NCI-H2081 (cell line): Measurements from ENCODE around the gene CTDSP2.
A peak's percentile ranks its signal among the peaks of the same experiment; 100 is the strongest.
"Not testable (repeated sequence)": the region's sequence is repeated elsewhere in the genome, so short reads cannot be mapped to it uniquely, and the experiment has no call there.

ENCODE experiments used
- DNase-seq, 2 experiments: peaks; one replicate each; lab custom pipeline; 2025; lab: John Stamatoyannopoulos, UW

Gene CTDSP2

DNA sequence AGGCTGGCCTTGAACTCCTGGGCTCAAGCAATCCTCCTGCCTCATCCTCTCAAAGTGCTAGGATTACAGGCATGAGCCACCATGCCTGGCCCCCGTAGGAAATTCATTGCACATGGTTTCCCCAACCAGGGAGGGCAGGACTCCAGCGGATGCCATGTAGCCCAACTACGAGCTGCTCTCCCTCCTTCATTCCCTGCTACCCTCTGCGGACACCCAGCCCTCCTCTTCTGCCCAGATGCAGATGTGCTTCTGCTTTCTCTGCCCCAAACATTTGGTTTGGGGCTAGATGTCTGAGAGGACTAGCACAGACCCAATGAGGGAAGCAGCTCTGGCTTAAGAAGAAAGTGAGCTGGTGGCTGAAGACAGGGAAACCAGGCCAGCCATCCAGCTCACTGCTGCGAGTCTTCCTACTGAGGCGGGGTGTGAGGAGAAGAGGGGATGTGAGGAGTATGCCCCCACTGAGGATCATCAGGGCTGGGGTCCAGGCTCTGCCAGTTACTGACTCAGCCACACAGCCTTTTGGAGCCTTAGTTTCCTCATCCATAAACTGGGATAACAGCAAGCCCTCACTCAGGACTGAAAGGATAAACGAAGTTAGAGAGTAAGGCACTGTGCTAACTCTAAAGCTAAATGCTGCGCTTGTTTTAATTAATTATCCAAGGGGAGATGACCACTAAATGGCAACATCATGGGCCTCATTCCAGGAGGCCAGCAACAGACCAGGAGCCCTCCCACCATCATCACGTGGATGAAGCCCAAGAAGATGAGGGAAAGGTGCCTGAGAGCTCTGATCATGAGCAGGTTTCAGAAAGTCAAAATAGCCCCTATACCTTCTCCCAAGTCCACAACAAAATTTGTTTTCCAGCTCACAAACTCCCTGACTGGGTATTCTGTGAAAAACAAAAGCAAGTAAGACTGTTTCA lies 10.9 kb downstream of the CTDSP2 start:
- no peak for DNase-seq

DNA sequence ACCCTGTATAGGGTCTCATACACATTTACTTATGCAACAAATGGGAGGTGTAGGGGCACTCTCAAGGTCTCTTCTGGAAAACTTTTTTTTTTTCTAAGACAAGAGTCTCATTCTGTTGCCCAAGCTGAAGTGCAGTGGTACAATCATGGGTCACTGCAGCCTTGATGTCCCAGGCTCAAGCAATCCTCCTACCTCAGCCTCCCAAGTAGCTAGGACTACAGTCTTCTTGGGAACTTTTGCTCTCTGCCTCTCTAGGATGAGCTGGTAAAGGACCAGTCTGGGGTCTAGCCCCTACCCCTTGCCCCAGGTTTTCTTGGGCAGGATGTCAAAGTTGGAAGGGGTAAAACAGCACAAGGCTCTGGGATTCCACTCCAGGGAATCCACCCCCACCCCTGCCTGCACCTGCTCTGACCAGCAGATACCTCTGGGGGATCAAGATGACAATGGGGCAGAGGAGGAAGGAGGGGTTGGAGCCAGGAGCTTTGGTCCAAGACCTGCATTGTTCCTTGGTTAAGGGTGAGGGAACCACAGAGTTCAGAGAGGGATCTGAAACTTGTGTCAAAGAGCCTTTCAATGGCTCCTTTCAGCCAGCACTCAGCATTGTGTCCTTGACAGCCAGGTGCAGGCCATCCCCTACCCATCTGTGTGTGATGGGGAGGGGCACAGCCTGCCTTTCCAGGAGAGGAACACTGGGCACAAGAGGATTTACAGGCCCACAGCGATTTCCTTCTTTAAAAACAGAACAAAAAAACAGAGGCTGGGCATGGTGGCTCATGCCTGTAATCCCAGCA lies 12.2 kb downstream of the CTDSP2 start:
- DNase-seq = peak in 1 of 2 experiments; percentile 36

GRCh38 chr12:57833672-57834071 lies 12.9 kb downstream of the CTDSP2 start:
- no peak for DNase-seq

GRCh38 chr12:57832966-57833365 lies 13.6 kb downstream of the CTDSP2 start:
- DNase-seq = no peak

DNA sequence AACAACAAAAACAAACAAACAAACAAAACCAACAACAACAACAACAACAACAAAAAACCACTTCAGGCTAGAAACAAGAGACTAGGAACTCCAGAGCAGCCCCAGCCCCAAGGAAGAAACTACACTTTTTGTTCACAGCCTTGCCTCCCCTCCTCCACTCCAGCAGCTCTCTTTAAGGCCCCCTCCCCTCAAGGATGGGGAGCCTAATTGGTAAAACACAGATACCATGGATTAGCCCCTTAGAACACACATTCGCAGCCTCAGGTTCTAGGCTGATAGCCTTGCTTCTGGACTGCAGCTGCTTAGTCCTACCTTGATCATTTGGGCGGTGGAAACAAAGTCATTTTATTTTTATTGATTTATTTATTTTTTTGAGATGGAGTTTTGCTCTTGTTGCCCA lies 16.1 kb downstream of the CTDSP2 start:
- DNase-seq = no peak

GRCh38 chr12:57829025-57829777 lies 17.3 kb downstream of the CTDSP2 start:
- no peak for DNase-seq

DNA sequence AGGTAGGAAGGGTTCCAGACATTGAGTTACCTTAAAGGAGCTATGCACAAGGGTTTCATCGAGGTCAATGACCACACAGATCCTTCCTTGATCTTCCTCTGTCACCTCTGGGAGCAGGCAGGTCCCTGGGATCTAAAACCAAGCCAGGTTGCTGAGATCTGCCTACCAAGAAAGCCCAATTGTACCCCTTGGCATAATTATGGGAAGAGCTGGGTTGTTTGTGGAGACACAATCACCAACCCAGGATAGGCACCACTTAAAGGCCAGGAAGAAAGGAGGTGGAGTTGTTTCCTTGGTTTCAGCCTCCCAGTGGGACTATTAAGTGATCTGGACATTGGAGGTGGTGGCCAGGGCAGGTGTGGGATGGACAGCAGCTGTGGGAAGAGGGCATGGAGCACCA lies 19.6 kb downstream of the CTDSP2 start:
- DNase-seq = no peak

GRCh38 chr12:57826400-57826799 lies 20.1 kb downstream of the CTDSP2 start:
- DNase-seq = no peak

GRCh38 chr12:57825451-57825850 lies 21.1 kb downstream of the CTDSP2 start:
- DNase-seq = no peak

- no peak for DNase-seq
Observed at GRCh38 chr12:57823908-57824640, 22.5 kb downstream of the CTDSP2 start.

GRCh38 chr12:57823131-57823907 lies 23.2 kb downstream of the CTDSP2 start:
- DNase-seq = no peak

GRCh38 chr12:57822392-57823130 lies 24.0 kb downstream of the CTDSP2 start:
- no peak for DNase-seq

DNA sequence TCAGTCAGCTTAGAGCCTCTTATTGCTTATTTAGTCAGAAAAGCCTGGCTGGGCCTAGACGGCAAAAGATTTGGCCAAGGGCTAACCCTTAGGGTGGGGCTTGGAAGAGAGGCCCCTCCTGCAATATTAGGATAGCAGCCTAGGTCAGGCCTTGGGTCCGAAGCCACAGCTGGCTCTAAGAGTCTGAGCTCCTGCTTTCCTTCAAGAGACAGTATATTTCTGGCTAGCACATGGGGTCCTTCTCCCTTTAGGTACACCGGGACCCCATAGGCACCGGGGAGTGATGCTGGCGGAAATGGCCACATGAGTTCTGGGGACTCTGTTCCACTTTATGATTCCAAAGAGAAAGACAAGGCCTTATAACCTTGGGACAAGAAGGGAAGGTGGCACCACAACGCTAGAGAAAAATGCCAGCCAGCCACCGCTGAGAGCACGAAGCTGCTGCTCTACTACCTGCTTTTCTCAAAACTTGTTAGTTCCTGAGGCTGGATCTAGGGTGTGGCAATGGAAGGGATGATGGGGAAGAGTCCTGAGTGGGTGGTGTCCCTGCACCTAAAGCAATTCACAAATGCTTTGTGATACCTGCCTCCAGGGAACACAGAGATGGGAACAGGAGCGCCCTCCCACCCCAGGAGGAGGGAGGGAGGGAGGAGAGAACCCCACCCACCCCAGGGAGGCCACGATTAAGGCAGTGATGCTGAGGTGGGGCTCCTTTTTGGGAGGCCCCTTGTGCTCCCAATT lies 24.9 kb downstream of the CTDSP2 start:
- DNase-seq = no peak

GRCh38 chr12:57821015-57821414 lies 25.5 kb downstream of the CTDSP2 start:
- DNase-seq = not testable (repeated sequence)

- DNase-seq = not testable (repeated sequence)
Observed at GRCh38 chr12:57820119-57820518, 26.4 kb downstream of the CTDSP2 start.

DNA sequence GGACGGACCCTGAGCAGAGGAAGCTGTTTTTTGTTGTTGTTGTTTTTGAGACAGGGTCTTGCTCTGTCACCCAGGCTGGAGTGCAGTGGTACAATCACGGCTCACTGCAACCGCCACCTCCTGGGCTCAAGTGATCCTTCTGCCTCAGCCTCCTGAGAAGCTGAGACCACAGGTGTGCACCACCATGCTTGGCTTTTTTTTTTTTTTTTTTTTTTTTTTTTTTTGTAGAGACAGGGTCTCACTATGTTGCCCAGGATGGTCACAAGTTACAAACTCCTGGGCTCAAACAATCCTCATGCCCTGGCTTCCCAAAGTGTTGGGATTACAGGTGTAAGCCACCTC lies 28.6 kb downstream of the CTDSP2 start:
- not testable (repeated sequence) for DNase-seq

DNA sequence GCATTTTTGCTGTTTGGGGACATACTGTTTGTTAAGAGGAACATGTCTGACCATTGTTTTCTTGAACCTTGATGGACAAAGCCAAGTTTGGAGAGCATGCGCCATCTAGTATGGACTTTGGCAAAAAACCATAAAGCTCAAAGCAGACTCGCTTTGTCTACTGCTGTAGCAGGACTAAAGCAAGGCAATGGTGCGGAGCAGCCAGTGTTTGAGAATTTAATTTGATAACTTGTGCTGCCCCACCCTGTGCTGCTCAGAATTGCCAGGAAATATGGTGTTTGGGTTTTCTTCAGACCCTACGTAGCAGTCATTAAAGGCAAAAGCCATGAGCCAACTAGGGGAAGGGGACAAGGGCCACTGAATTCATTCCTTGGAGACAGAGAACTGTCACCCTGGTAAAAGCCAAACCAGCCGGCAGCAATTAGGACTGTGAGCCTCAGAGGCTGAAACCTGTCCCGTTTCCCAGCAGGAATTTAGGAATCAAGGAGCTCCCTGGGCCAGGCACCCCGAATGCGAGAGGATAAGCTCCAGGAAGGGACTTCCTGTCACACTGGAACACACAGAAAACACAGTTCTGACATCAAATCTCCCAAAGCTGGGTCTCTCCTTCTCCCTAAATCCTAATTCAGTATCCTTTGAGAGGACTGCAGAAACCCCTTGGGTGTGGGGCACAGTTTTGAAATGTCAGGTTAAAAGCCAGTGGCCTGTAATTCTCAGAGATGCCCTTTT lies 29.1 kb downstream of the CTDSP2 start:
- DNase-seq = no peak

DNA sequence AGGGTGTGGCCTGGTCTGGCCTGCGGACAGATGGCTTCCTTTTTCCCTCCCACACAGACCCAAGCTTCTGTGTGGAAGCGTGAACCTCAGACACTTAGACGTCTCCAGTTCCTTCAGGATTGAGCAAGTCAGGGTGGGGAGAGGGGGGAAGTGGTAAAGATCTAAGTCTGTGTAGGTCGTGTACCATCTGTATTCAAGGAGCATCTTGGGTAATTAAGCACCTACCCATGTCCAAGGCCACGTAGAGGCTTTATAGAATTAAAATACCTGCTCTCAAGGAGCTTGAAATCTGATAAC lies 29.7 kb downstream of the CTDSP2 start:
- DNase-seq = no peak
